ENCODE measurements around the gene PRCC.

PRCC gene

GRCh38 chr1:156785458-156785857 is 18.1 kb downstream of the PRCC start:
- Histone ChIP-seq H3K9ac (ENCODE audit: low read depth, low read length) (no peak overlapping the region), H3K27me3 (ENCODE audit: control insufficient read depth, insufficient read depth, low read length) (no peaks in the 10 kb centered on the region), H3K4me3 (ENCODE audit: low read depth, low read length) (no peak overlapping the region), H3K4me1 (ENCODE audit: control insufficient read depth, insufficient read depth, low read length) (no peaks in the 10 kb centered on the region), H3K9me3 (ENCODE audit: control insufficient read depth, insufficient read depth, low read length) (no peaks in the 10 kb centered on the region), H3K27ac (ENCODE audit: low read depth, low read length) (no peak overlapping the region), H3K36me3 (ENCODE audit: control insufficient read depth, insufficient read depth, low read length) (peaks cover 65% of the 10 kb centered on the region)

- no peaks in the 10 kb centered on the region for H3K27me3 ChIP-seq (ENCODE audit: control insufficient read depth, insufficient read depth, low read length)
- H3K9ac ChIP-seq (ENCODE audit: low read depth, low read length), result no peak overlapping the region
- H3K9me3 ChIP-seq (ENCODE audit: control insufficient read depth, insufficient read depth, low read length), result no peaks in the 10 kb centered on the region
- no peak overlapping the region for H3K4me3 ChIP-seq (ENCODE audit: low read depth, low read length)
- no peak overlapping the region for H3K27ac ChIP-seq (ENCODE audit: low read depth, low read length)
- no peaks in the 10 kb centered on the region for H3K4me1 ChIP-seq (ENCODE audit: control insufficient read depth, insufficient read depth, low read length)
- H3K36me3 ChIP-seq (ENCODE audit: control insufficient read depth, insufficient read depth, low read length), result peaks cover 74% of the 10 kb centered on the region
Measured at GRCh38 chr1:156786640-156787039, 19.3 kb downstream of the PRCC start.

GRCh38 chr1:156788136-156788535 is 20.8 kb downstream of the PRCC start:
- H3K4me1 ChIP-seq (ENCODE audit: control insufficient read depth, insufficient read depth, low read length), result no peaks in the 10 kb centered on the region
- H3K9me3 ChIP-seq (ENCODE audit: control insufficient read depth, insufficient read depth, low read length), result no peaks in the 10 kb centered on the region
- no peak overlapping the region for H3K27ac ChIP-seq (ENCODE audit: low read depth, low read length)
- peaks cover 74% of the 10 kb centered on the region for H3K36me3 ChIP-seq (ENCODE audit: control insufficient read depth, insufficient read depth, low read length)
- H3K4me3 ChIP-seq (ENCODE audit: low read depth, low read length), result no peak overlapping the region
- no peaks in the 10 kb centered on the region for H3K27me3 ChIP-seq (ENCODE audit: control insufficient read depth, insufficient read depth, low read length)
- H3K9ac ChIP-seq (ENCODE audit: low read depth, low read length), result no peak overlapping the region

- Histone ChIP-seq H3K27ac (ENCODE audit: low read depth, low read length) (no peak overlapping the region), H3K9ac (ENCODE audit: low read depth, low read length) (no peak overlapping the region), H3K9me3 (ENCODE audit: control insufficient read depth, insufficient read depth, low read length) (no peaks in the 10 kb centered on the region), H3K4me1 (ENCODE audit: control insufficient read depth, insufficient read depth, low read length) (no peaks in the 10 kb centered on the region), H3K36me3 (ENCODE audit: control insufficient read depth, insufficient read depth, low read length) (peaks cover 82% of the 10 kb centered on the region), H3K4me3 (ENCODE audit: low read depth, low read length) (no peak overlapping the region), H3K27me3 (ENCODE audit: control insufficient read depth, insufficient read depth, low read length) (no peaks in the 10 kb centered on the region)
Measured at GRCh38 chr1:156789621-156790318, 22.4 kb downstream of the PRCC start.

GRCh38 chr1:156794506-156795373 is 27.4 kb downstream of the PRCC start:
- Histone ChIP-seq H3K27me3 (ENCODE audit: control insufficient read depth, insufficient read depth, low read length) (no peaks in the 10 kb centered on the region), H3K36me3 (ENCODE audit: control insufficient read depth, insufficient read depth, low read length) (peaks cover 98% of the 10 kb centered on the region), H3K9ac (ENCODE audit: low read depth, low read length) (no peak overlapping the region), H3K4me3 (ENCODE audit: low read depth, low read length) (no peak overlapping the region), H3K9me3 (ENCODE audit: control insufficient read depth, insufficient read depth, low read length) (no peaks in the 10 kb centered on the region), H3K4me1 (ENCODE audit: control insufficient read depth, insufficient read depth, low read length) (no peaks in the 10 kb centered on the region), H3K27ac (ENCODE audit: low read depth, low read length) (no peak overlapping the region)

GRCh38 chr1:156795374-156795733 is 28.0 kb downstream of the PRCC start:
- peaks cover 99% of the 10 kb centered on the region for H3K36me3 ChIP-seq (ENCODE audit: control insufficient read depth, insufficient read depth, low read length)
- H3K27ac ChIP-seq (ENCODE audit: low read depth, low read length), result no peak overlapping the region
- no peak overlapping the region for H3K9ac ChIP-seq (ENCODE audit: low read depth, low read length)
- H3K27me3 ChIP-seq (ENCODE audit: control insufficient read depth, insufficient read depth, low read length), result no peaks in the 10 kb centered on the region
- H3K9me3 ChIP-seq (ENCODE audit: control insufficient read depth, insufficient read depth, low read length), result no peaks in the 10 kb centered on the region
- no peaks in the 10 kb centered on the region for H3K4me1 ChIP-seq (ENCODE audit: control insufficient read depth, insufficient read depth, low read length)
- no peak overlapping the region for H3K4me3 ChIP-seq (ENCODE audit: low read depth, low read length)

GRCh38 chr1:156795787-156796186 is 28.5 kb downstream of the PRCC start:
- Histone ChIP-seq H3K27ac (ENCODE audit: low read depth, low read length) (no peak overlapping the region), H3K9ac (ENCODE audit: low read depth, low read length) (no peak overlapping the region), H3K9me3 (ENCODE audit: control insufficient read depth, insufficient read depth, low read length) (no peaks in the 10 kb centered on the region), H3K27me3 (ENCODE audit: control insufficient read depth, insufficient read depth, low read length) (no peaks in the 10 kb centered on the region), H3K4me3 (ENCODE audit: low read depth, low read length) (no peak overlapping the region), H3K4me1 (ENCODE audit: control insufficient read depth, insufficient read depth, low read length) (no peaks in the 10 kb centered on the region), H3K36me3 (ENCODE audit: control insufficient read depth, insufficient read depth, low read length) (peaks cover 99% of the 10 kb centered on the region)

- no peak overlapping the region for H3K27ac ChIP-seq (ENCODE audit: low read depth, low read length)
- no peaks in the 10 kb centered on the region for H3K27me3 ChIP-seq (ENCODE audit: control insufficient read depth, insufficient read depth, low read length)
- H3K9ac ChIP-seq (ENCODE audit: low read depth, low read length), result no peak overlapping the region
- no peaks in the 10 kb centered on the region for H3K4me1 ChIP-seq (ENCODE audit: control insufficient read depth, insufficient read depth, low read length)
- no peak overlapping the region for H3K4me3 ChIP-seq (ENCODE audit: low read depth, low read length)
- peaks cover 99% of the 10 kb centered on the region for H3K36me3 ChIP-seq (ENCODE audit: control insufficient read depth, insufficient read depth, low read length)
- H3K9me3 ChIP-seq (ENCODE audit: control insufficient read depth, insufficient read depth, low read length), result no peaks in the 10 kb centered on the region
Measured at GRCh38 chr1:156796340-156797097, 29.2 kb downstream of the PRCC start.

- Histone ChIP-seq H3K36me3 (ENCODE audit: control insufficient read depth, insufficient read depth, low read length) (peaks cover 94% of the 10 kb centered on the region), H3K4me1 (ENCODE audit: control insufficient read depth, insufficient read depth, low read length) (no peaks in the 10 kb centered on the region), H3K9ac (ENCODE audit: low read depth, low read length) (no peak overlapping the region), H3K27ac (ENCODE audit: low read depth, low read length) (no peak overlapping the region), H3K9me3 (ENCODE audit: control insufficient read depth, insufficient read depth, low read length) (no peaks in the 10 kb centered on the region), H3K4me3 (ENCODE audit: low read depth, low read length) (no peak overlapping the region), H3K27me3 (ENCODE audit: control insufficient read depth, insufficient read depth, low read length) (no peaks in the 10 kb centered on the region)
Measured at GRCh38 chr1:156797212-156797871, 30.0 kb downstream of the PRCC start.

GRCh38 chr1:156801409-156802121 is 34.2 kb downstream of the PRCC start:
- peaks cover 52% of the 10 kb centered on the region for H3K36me3 ChIP-seq (ENCODE audit: control insufficient read depth, insufficient read depth, low read length)
- H3K9me3 ChIP-seq (ENCODE audit: control insufficient read depth, insufficient read depth, low read length), result no peaks in the 10 kb centered on the region
- no peaks in the 10 kb centered on the region for H3K4me1 ChIP-seq (ENCODE audit: control insufficient read depth, insufficient read depth, low read length)
- H3K27ac ChIP-seq (ENCODE audit: low read depth, low read length), result no peak overlapping the region
- H3K27me3 ChIP-seq (ENCODE audit: control insufficient read depth, insufficient read depth, low read length), result no peaks in the 10 kb centered on the region
- H3K4me3 ChIP-seq (ENCODE audit: low read depth, low read length), result no peak overlapping the region
- H3K9ac ChIP-seq (ENCODE audit: low read depth, low read length), result no peak overlapping the region
